Type B pancreatic cell (in vitro differentiated cells): ENCODE data around the gene VAMP1. TPM values are rescaled to one million over a fixed set of nuclear protein-coding genes. Genes with fewer than 3 reads are reported as not detected.

ENCODE experiments used
- DNase-seq: peaks from one replicate; pipeline ENCODE4 v3.0.0; 2021; ENCODE audit warnings: mixed read lengths; ENCODE audit not compliant: unreplicated experiment; ENCODE audit errors: extremely low spot score
- H3K27ac Mint-ChIP-seq: 2 replicates; pipeline ENCODE4 v1.8.0; 2021; ENCODE audit warnings: mild to moderate bottlenecking, mixed read lengths
- H3K27me3 Mint-ChIP-seq: 2 replicates; pipeline ENCODE4 v1.8.0; 2021; ENCODE audit warnings: mixed read lengths
- H3K36me3 Mint-ChIP-seq: 2 replicates; pipeline ENCODE4 v1.8.0; 2021; ENCODE audit warnings: mixed read lengths
- H3K4me1 Mint-ChIP-seq: one replicate; pipeline ENCODE4 v1.8.0; 2021; ENCODE audit warnings: mixed read lengths; ENCODE audit not compliant: unreplicated experiment
- H3K4me3 Mint-ChIP-seq: 2 replicates; pipeline ENCODE4 v1.8.0; 2021; ENCODE audit warnings: mild to moderate bottlenecking, mixed read lengths
- H3K9me3 Mint-ChIP-seq: 2 replicates; pipeline ENCODE4 v1.8.0; 2021; ENCODE audit warnings: mixed read lengths
- total RNA-seq: library from RNA; stranded (reverse); gene quantifications from 2 replicates; pipeline ENCODE4 v1.2.1, GENCODE V29; 2021; ENCODE audit warnings: low replicate concordance
- TF ChIP-seq, protein P1 (sequence below): fragments of 200-600 bp; sonication (generic); conservative IDR thresholded peaks from 2 replicates; pipeline ENCODE4 v1.5.0; 2021; ENCODE audit warnings: antibody characterized with exemption, mild to moderate bottlenecking

Gene VAMP1
- total RNA-seq, 1 donor from 2014 or later = 10.1 TPM

DNA sequence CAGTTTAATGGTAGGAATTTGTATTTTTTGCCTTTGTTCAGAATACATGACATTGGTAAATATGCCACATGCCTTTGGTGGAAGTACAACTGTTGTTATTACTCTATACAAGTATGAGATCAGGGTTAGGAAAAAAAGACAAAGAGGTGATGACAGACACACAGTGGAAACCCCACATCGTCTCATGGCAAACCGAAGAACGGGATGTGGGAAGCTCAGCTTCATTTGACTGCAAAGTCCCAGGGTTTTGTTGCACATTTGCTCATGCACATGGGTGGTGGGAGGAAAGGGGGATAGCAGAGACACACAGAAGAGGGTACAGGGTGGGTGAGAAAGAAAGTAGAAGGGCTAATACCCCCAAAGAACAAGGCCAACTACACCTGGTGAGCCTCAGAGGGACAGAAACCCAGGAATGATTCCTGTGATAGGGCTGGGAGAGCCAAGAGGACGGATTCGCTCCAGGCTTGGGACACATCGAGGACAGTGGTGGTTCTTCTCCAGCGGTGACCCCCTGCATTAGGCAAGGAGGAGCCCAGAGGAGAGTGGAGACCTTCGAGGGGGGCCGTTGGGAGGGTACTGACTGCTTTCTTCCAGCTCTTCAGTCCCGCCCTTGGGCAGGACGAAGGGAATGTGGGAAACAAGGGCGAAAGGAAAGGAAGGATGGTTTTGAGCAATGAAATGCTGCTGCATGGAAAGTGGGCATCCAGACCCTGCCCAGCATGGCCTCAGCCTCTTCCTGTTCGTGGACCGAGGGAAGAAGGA is 8.1 kb downstream of the VAMP1 start:
- no peak overlapping the region for H3K4me3 Mint-ChIP-seq
- TF ChIP-seq, protein P1, sequence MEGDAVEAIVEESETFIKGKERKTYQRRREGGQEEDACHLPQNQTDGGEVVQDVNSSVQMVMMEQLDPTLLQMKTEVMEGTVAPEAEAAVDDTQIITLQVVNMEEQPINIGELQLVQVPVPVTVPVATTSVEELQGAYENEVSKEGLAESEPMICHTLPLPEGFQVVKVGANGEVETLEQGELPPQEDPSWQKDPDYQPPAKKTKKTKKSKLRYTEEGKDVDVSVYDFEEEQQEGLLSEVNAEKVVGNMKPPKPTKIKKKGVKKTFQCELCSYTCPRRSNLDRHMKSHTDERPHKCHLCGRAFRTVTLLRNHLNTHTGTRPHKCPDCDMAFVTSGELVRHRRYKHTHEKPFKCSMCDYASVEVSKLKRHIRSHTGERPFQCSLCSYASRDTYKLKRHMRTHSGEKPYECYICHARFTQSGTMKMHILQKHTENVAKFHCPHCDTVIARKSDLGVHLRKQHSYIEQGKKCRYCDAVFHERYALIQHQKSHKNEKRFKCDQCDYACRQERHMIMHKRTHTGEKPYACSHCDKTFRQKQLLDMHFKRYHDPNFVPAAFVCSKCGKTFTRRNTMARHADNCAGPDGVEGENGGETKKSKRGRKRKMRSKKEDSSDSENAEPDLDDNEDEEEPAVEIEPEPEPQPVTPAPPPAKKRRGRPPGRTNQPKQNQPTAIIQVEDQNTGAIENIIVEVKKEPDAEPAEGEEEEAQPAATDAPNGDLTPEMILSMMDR = no peak
- peaks cover 46% of the 10 kb centered on the region for H3K36me3 Mint-ChIP-seq
- no peaks in the 10 kb centered on the region for H3K4me1 Mint-ChIP-seq
- DNase-seq = no peak
- no peaks in the 10 kb centered on the region for H3K9me3 Mint-ChIP-seq
- no peak overlapping the region for H3K27ac Mint-ChIP-seq
- no peaks in the 10 kb centered on the region for H3K27me3 Mint-ChIP-seq

DNA sequence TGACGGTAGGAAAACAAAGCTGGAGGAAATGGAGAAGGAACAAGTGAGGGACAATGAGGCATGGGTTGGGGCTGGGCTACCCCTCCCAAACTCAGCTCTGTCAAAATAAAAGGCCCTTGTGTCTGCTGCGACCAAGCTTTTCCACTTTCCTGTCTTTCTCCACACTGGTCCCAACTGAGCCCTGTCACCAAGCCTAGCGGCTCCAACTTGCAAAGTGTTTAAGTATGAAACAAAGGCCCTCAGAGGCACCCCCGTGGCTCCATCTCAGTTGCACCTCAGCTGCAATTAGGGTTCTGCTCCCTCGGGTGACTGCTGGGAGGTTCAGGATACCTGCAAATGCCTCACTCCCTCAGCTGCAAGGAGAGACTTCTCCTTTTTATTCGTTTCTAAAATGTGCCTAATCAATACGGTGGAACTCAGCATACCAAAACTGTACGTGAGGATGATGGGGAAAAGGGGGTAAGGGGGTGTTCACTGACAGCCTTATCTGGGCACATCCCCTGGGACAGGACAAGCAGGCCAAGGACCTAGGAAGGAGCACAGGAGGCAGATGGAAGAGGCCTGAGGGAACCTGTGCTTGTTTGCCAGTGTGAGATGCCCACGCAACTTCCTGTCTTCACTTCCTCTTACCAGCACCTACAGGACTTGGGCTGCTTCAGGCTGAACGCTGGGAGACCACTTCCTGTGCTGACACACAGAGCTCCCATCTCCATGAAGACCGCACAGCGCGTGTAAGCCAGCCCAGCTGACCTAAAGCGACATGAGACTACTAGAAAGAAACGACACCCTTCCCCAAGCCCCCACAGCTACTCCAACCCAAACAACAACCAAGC is 8.9 kb downstream of the VAMP1 start:
- no peak for DNase-seq
- no peaks in the 10 kb centered on the region for H3K4me1 Mint-ChIP-seq
- H3K27me3 Mint-ChIP-seq = no peaks in the 10 kb centered on the region
- no peaks in the 10 kb centered on the region for H3K9me3 Mint-ChIP-seq
- no peak overlapping the region for H3K4me3 Mint-ChIP-seq
- peak overlapping the region; percentile 17 for H3K27ac Mint-ChIP-seq
- TF ChIP-seq, protein P1 = no peak
- peaks cover 51% of the 10 kb centered on the region for H3K36me3 Mint-ChIP-seq

DNA sequence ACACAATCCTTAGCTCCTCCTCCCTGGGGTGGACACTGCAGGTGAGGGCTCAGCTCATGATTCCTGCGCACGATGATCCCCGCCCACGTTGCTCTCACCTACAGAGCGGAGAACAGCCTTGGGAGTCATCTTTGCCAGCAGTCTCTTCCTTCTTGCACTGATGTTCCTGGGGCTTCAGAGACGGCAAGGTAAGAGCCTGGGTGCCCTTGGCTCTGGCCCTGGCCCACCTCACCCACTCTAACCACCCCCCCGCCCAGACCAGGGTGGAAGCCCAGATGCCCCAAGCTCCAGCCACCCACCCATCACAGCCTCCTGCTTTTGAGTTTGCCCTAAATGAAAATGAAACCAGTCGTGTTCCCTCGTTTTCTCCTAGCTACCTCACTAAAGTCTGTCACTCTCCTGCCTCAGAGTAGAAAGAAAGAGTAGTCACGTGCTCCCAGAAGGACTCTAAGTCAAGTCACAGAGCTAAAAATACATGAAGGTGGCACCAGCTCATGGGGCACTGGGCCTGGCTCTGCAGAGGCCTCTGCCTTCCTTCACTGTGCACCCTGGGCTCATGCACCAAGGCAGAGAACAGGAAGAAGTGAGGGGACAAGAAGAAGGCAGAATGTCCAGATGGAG is 9.6 kb downstream of the VAMP1 start:
- Mint-ChIP-seq H3K4me3 (no peak overlapping the region), H3K9me3 (no peaks in the 10 kb centered on the region), H3K4me1 (no peaks in the 10 kb centered on the region), H3K36me3 (peaks cover 51% of the 10 kb centered on the region), H3K27me3 (no peaks in the 10 kb centered on the region), H3K27ac (peak overlapping the region; percentile 17)
- DNase-seq = no peak
- TF ChIP-seq, protein P1 = no peak

DNA sequence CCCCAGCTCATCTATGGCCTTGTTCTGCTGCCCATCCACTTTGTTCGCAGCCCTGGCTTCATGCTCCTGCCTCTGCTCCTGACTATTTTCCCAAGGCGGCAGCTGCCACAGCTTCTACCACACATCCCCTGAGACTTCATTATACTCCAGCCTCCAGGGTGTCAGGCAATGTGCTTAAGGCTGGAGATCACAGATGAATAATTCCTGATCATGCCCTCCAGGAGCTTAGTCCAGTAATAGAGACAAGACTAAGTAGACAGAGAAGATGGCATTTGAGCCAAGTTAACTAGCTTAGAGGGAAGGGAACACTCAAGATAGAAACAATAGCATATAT is 11.5 kb downstream of the VAMP1 start:
- peaks cover 37% of the 10 kb centered on the region for H3K36me3 Mint-ChIP-seq
- H3K27me3 Mint-ChIP-seq = no peaks in the 10 kb centered on the region
- no peak for DNase-seq
- H3K4me1 Mint-ChIP-seq = no peaks in the 10 kb centered on the region
- no peak overlapping the region for H3K4me3 Mint-ChIP-seq
- H3K27ac Mint-ChIP-seq = no peak overlapping the region
- H3K9me3 Mint-ChIP-seq = no peaks in the 10 kb centered on the region
- TF ChIP-seq, protein P1 = no peak

DNA sequence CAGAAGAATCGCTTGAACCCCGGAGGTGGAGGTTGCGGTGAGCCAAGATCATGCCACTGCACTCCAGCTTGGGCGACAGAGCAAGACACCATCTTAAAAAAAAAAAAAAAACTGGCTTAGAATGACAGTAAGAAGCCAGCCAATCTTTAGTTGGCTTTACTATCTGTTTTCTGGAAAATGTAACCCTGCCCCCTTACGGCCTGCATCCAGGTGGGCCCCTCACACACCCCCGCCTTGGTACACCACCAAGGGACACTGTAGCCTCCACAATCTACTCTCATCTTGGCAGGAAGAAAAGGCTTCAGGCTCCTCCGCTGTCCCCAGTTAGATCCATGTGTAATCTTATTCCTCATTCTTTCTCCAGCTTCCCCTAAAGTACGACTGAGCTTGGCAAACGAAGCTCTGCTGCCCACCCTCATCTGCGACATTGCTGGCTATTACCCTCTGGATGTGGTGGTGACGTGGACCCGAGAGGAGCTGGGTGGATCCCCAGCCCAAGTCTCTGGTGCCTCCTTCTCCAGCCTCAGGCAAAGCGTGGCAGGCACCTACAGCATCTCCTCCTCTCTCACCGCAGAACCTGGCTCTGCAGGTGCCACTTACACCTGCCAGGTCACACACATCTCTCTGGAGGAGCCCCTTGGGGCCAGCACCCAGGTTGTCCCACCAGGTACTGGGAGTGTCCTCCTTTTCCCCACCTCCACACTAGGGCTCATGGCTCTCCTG is 12.0 kb downstream of the VAMP1 start:
- DNase-seq = no peak
- H3K9me3 Mint-ChIP-seq = no peaks in the 10 kb centered on the region
- TF ChIP-seq, protein P1 = no peak
- no peak overlapping the region for H3K27ac Mint-ChIP-seq
- H3K27me3 Mint-ChIP-seq = no peaks in the 10 kb centered on the region
- peaks cover 35% of the 10 kb centered on the region for H3K36me3 Mint-ChIP-seq
- H3K4me1 Mint-ChIP-seq = no peaks in the 10 kb centered on the region
- H3K4me3 Mint-ChIP-seq = no peak overlapping the region
